Panc1 (cell line): ENCODE results near the gene CREB3L2. TPM values are rescaled to one million over a fixed set of nuclear protein-coding genes. Genes with fewer than 3 reads are reported as not detected.

ENCODE experiments used
- ATAC-seq: fragments of 200-7000 bp; cut with Tn5 transposase; 2 replicates; pipeline ENCODE4 v1.9.1; 2020; ENCODE audit warnings: mild to moderate bottlenecking, moderate library complexity
- BruUV-seq: library from RNA; stranded (reverse); fragments of 400-500 nt; replicated peaks from 2 replicates; lab custom pipeline; 2021; lab: Mats Ljungman, UMichigan
- CTCF ChIA-PET: fragments of 300-600 bp; sonication (Branson Sonifier 250); formaldehyde crosslinking; loops from one replicate; lab custom pipeline; 2022; ENCODE audit warnings: antibody characterized with exemption; lab: Charles Lee
- POLR2A ChIA-PET: fragments of 300-600 bp; sonication (Branson Sonifier 250); formaldehyde crosslinking; loops from one replicate; lab custom pipeline; 2022; ENCODE audit warnings: antibody characterized with exemption; lab: Charles Lee
- DNase-seq: peaks from one replicate; pipeline ENCODE4 v3.0.0-alpha.2; 2010; ENCODE audit warnings: low read depth, low spot score
- H3K27ac ChIP-seq: 2 replicates; pipeline ENCODE4 v1.5.1; 2011; ENCODE audit warnings: mild to moderate bottlenecking, low read length, inconsistent platforms
- H3K27me3 ChIP-seq: fragments of 200-500 bp; sonication (Bioruptor generic); 2 replicates; pipeline ENCODE4 v1.6.0; 2014; ENCODE audit warnings: low read length, inconsistent platforms; ENCODE audit not compliant: control insufficient read depth, insufficient read depth
- H3K36me3 ChIP-seq: fragments of 200-500 bp; sonication (Bioruptor generic); 2 replicates; pipeline ENCODE4 v1.5.1; 2014; ENCODE audit warnings: inconsistent platforms, mild to moderate bottlenecking, low read length, moderate library complexity; ENCODE audit not compliant: control insufficient read depth, insufficient read depth
- H3K4me1 ChIP-seq: 2 replicates; pipeline ENCODE4 v1.5.1; 2011; ENCODE audit warnings: inconsistent platforms, mild to moderate bottlenecking, low read length, moderate library complexity; ENCODE audit not compliant: control insufficient read depth, insufficient read depth
- H3K4me3 ChIP-seq, 2 experiments: 2 replicates each; pipeline ENCODE4 v1.5.1; 2011 to 2012; ENCODE audit warnings: low read depth in 2 of 2, low read length in 2 of 2, mild to moderate bottlenecking in 2 of 2, inconsistent platforms in 1 of 2, moderate library complexity in 1 of 2
- H3K9me3 ChIP-seq: fragments of 200-500 bp; sonication (Bioruptor generic); 2 replicates; pipeline ENCODE4 v1.5.1; 2014; ENCODE audit warnings: low read depth, mild to moderate bottlenecking, inconsistent platforms, low read length, moderate library complexity; ENCODE audit not compliant: control insufficient read depth, insufficient read depth
- POLR2AphosphoS5 ChIP-seq: IDR thresholded peaks from 2 replicates; pipeline ENCODE4 v1.6.1; 2012; ENCODE audit warnings: mild to moderate bottlenecking, low read depth, low read length, moderate library complexity
- REST ChIP-seq, 2 experiments: IDR thresholded peaks; 2 replicates each; pipeline ENCODE4 v1.6.1; 2011 to 2012; ENCODE audit warnings: low read depth in 2 of 2, control low read depth in 1 of 2, low read length in 1 of 2, mild to moderate bottlenecking in 1 of 2, moderate library complexity in 1 of 2; ENCODE audit not compliant: insufficient read depth in 1 of 2
- SIN3A ChIP-seq: IDR thresholded peaks from 2 replicates; pipeline ENCODE4 v1.6.1; 2012; ENCODE audit warnings: low read depth, mild to moderate bottlenecking, low read length, moderate library complexity, borderline replicate concordance; ENCODE audit not compliant: insufficient read depth
- TCF7L2 ChIP-seq: IDR thresholded peaks from 2 replicates; pipeline ENCODE4 v1.6.1; 2011; ENCODE audit warnings: mild to moderate bottlenecking, low read depth, low read length, inconsistent platforms
- in situ Hi-C: cut with HindIII; loops from 2 replicates; pipeline ENCODE4 v1.10.0; 2016; ENCODE audit warnings: low sequenced_read_pairs, low pct_unique_long_range_greater_than_20kb
- intact Hi-C: fragments of 100-400 bp; cut with micrococcal nuclease; formaldehyde crosslinking; loops from one replicate; pipeline ENCODE4 v1.10.0; 2022; ENCODE audit not compliant: unreplicated experiment
- total RNA-seq: library from RNA; stranded (reverse); gene quantifications from one replicate; pipeline ENCODE4 v1.2.1, GENCODE V29; 2021; ENCODE audit not compliant: unreplicated experiment
- TF ChIP-seq, protein P1 (sequence below): fragments of 450-650 bp; IDR thresholded peaks from 2 replicates; pipeline ENCODE4 v1.5.1; 2017; ENCODE audit warnings: mild to moderate bottlenecking

CREB3L2 gene
- total RNA-seq, 1 experiment from 2014 or later = 22.7 TPM

DNA sequence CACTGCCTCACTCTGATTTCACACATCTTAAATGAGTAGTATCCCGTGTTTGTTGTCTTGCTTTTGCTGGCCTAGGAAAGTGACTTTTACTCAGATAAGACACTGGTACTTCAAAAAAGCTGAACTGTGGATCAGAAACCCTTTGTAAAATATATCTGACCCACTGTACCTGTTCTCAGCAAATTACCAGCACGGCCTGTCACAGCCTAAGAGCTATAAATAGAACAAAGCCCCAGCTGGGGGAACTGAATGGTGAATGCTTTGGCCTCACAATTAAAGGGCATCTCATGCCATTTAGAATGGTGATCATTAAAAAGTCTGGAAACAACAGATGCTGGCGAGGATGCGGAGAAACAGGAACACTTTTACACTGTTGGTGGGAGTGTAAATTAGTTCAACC, 76.1 kb downstream of the CREB3L2 start:
- in situ Hi-C loops = no loop called here
- no peak for ATAC-seq
- Histone ChIP-seq H3K36me3 (no peaks in the 10 kb centered on the region), H3K4me3 (no peak overlapping the region), H3K27me3 (no peaks in the 10 kb centered on the region), H3K27ac (no peak overlapping the region), H3K9me3 (no peaks in the 10 kb centered on the region), H3K4me1 (no peaks in the 10 kb centered on the region)
- BruUV-seq = no TSS peak
- ChIA-PET CTCF (no interaction called here), POLR2A (no interaction called here)
- intact Hi-C loops = no loop called here
- DNase-seq = no peak
- TF ChIP-seq TCF7L2 (no peak), REST (IDR thresholded peaks at IDR 0.05; ENCODE audit: insufficient read depth in 1 of 2, low read depth in 2 of 2, low read length in 1 of 2) (no peak), SIN3A (no peak), POLR2AphosphoS5 (no peak)
- TF ChIP-seq, protein P1, sequence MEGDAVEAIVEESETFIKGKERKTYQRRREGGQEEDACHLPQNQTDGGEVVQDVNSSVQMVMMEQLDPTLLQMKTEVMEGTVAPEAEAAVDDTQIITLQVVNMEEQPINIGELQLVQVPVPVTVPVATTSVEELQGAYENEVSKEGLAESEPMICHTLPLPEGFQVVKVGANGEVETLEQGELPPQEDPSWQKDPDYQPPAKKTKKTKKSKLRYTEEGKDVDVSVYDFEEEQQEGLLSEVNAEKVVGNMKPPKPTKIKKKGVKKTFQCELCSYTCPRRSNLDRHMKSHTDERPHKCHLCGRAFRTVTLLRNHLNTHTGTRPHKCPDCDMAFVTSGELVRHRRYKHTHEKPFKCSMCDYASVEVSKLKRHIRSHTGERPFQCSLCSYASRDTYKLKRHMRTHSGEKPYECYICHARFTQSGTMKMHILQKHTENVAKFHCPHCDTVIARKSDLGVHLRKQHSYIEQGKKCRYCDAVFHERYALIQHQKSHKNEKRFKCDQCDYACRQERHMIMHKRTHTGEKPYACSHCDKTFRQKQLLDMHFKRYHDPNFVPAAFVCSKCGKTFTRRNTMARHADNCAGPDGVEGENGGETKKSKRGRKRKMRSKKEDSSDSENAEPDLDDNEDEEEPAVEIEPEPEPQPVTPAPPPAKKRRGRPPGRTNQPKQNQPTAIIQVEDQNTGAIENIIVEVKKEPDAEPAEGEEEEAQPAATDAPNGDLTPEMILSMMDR = no peak

- CTCF ChIA-PET = no interaction called here
- TF ChIP-seq SIN3A = no peak
- no peak overlapping the region for H3K4me3 ChIP-seq
- ATAC-seq (no peak), DNase-seq (no peak)
- no TSS peak for BruUV-seq
- no peaks in the 10 kb centered on the region for H3K27me3 ChIP-seq
- POLR2A ChIA-PET = interaction anchor here (0.7 kb wide), 1 partner anchor 17 kb away, joined by 3 read pairs; no protein-coding TSS in a partner anchor
- no peaks in the 10 kb centered on the region for H3K4me1 ChIP-seq
- H3K9me3 ChIP-seq = no peaks in the 10 kb centered on the region
- intact Hi-C loops = no loop called here
- in situ Hi-C loops = no loop called here
- H3K27ac ChIP-seq = no peak overlapping the region
- H3K36me3 ChIP-seq = no peaks in the 10 kb centered on the region
Measured at GRCh38 chr7:137925091-137925490, 76.8 kb downstream of the CREB3L2 start.

DNA sequence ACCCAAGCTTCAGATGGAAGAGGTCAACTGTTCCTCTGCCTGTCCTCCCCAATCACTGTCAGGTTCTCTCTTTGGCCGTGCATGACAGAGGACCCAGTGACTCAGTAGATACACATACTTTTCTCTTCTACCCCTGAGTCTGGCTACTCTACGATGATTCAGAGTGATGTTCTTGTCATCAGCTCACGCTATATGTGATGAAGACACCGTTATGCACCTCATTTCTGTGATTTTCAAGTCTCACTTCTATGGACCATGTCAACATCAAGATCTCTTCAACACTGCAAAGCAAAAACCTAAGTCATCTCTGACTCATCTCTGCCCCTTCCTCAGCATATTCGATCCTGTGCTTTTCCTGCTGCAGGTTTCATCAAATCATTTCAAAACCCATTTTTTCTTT, 78.5 kb downstream of the CREB3L2 start:
- Histone ChIP-seq H3K4me3 (no peak overlapping the region), H3K27ac (no peak overlapping the region), H3K36me3 (no peaks in the 10 kb centered on the region), H3K9me3 (no peaks in the 10 kb centered on the region), H3K27me3 (no peaks in the 10 kb centered on the region), H3K4me1 (no peaks in the 10 kb centered on the region)
- TF ChIP-seq REST (IDR thresholded peaks at IDR 0.05; ENCODE audit: insufficient read depth in 1 of 2, low read depth in 2 of 2, low read length in 1 of 2) (no peak), SIN3A (no peak), TCF7L2 (no peak), POLR2AphosphoS5 (no peak)
- TF ChIP-seq, protein P1 = no peak
- ATAC-seq = no peak
- no TSS peak for BruUV-seq
- ChIA-PET POLR2A (no interaction called here), CTCF (no interaction called here)
- in situ Hi-C loops = no loop called here
- intact Hi-C loops = no loop called here
- peak; percentile 51 for DNase-seq
